8988T (cell line): ENCODE results near the gene KYAT1.

Experiments
- DNase-seq: peaks from one replicate; pipeline ENCODE4 v3.0.0; 2011

The KYAT1 gene

DNA sequence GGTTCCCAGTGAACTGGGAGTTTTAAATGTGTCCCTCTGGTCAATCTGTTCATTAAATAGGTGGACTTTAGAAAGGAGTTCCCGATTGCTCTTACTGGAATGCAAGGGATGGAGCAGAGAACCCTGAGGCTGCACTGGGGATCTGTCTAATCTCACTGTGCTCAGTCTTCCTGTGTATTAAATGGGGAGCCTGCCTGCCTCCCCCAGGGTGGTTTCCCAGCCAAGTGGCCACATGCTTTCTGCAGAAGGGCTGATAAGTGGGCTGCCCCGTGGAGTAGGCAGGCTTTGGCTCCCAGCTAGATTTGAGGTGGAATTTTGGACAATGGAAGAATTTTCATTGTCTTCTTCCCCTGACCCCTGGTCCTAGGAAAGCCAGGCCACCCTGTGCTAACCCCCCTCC lies 25.0 kb upstream of the KYAT1 start:
- no peak for DNase-seq

DNA sequence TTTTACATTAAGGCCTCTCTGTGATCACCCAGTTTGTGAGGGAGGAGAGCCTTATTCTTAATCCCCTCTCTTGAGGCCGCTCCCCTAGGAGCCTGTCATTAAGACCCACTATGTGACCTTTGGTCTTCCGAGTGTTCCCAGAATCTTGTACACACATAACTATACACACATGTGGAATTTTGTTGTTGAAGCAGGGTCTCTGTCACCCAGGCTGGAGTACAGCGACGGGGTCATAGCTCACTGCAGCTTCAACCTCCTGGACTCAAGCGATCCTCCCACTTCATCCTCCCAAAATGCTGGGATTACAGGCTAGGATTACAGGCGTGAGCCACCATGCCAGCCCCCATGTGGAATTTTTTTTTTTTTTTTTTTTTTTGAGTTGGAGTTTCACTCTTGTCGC lies 24.2 kb upstream of the KYAT1 start:
- no peak for DNase-seq

DNA sequence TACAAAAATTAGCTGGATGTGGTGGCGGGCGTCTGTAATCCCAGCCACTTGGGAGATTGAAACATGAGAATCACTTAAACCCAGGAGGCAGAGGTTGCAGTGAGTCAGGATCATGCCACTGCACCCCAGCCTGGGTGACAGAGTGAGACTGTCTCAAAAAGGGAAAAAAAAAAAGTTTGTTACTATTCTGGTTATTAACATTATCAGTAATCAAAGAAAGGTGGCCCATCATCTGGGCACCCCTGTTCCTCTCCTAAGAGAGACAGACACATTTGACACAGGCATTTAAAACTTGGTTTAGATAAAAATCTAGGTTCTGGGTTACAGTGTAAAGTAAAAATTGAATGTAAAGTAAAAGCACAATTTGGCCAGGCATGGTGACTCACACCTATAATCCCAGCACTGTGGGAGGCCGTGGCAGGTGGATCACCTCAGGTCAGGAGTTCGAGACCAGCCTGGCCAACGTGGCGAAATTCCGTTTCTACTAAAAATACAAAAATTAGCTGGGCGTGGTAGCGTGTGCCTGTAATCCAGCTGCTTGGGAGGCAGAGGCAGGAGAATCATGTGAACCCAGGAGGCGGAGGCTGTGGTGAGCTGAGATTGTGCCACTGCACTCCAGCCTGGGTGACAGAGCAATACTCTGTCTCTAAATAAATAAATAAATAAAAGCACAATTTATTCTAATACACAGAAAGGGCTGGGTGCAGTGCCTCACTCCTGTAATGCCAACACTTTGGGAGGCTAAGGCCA lies 22.3 kb upstream of the KYAT1 start:
- no peak for DNase-seq

DNA sequence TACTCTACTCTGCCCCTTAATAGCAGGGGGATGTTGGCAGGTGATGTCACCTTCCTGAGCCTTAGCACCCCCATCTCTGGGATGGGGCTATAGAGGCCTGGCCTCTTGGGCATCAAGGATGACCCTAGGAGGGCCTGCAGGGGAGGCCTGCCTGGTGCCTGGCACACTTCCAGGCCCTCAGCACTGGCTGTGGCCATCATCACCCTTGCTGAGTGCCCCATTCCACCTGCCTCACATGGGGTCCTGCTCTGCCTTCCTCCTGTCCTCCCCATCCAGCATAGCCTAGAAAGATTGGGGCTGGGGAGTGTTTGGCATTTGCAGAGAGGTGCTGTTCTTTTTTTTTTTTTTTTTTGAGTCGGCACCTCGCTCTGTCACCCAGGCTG lies 21.3 kb upstream of the KYAT1 start:
- no peak for DNase-seq

DNA sequence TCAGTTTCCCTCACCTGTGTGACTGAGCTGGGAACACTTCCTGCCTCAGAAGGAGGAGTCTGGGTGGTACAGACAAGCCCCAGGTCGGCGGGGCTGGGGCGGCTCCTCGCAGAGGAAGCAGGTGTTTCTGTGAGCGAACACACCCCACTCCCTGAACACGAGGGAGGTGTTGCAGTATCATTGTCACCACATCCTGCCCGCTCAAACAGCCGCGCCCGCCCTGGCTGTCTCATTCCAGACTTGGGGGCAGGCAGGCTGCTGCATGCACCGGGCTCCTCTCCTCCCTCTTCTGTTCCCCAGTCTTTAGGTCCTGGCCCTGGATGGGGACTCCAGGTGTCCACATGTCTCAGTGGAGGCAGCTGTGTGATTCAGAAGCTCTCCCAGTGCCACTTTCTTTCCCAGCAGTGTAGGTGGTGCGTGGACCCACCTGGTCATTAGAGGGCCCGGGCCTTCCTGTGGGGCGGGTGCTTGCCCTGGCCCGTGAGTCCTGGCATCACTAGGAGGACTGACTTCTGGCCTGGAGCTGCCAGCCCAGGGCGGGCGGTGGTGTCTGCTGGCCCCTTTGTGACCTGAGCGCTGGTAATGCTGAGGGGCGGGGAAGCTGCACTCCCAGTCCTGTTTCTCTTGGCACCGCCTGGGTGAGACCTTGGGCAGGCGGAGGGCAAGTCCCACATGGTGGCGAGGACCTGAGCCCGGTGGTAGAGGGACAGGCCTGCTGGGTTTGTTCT lies 20.8 kb upstream of the KYAT1 start:
- DNase-seq = no peak

DNA sequence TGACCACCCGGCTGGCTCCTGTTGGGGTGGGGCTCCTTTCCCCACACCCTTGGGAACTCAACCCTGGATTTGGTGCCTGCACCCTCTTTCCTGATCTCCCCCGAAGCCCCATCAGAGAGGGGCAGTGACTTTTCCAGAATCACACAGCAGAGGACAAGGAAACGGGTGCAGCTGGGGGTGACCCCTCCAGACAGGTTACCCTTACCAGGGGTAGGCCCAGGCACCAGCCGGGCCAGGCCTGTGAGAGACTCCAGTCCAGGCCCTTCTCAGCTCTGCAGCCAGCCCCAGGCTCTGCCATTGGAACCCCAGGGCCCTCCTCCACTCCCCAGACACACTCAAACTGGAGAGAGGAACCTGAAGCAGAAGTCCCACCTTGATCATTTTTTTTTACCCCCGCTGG lies 20.1 kb upstream of the KYAT1 start:
- no peak for DNase-seq

DNA sequence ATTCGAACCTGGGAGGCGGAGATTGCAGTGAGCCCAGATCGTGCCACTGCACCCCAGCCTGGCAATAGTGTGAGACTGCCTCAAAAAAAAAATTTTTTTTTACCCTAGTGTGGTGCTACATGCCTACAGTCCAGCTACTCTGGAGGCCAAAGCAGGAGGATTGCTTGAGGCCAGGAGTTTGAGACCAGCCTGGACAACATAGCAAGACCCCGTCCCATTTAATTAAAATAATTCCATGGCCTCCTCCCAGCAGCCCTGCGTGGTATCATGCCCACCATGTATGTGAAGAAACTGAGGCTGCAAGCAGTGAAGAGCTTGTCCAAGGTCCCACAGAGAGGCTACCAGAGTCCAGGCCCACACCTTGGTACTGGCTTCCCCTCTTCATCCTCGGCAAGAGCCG lies 19.6 kb upstream of the KYAT1 start:
- no peak for DNase-seq

DNA sequence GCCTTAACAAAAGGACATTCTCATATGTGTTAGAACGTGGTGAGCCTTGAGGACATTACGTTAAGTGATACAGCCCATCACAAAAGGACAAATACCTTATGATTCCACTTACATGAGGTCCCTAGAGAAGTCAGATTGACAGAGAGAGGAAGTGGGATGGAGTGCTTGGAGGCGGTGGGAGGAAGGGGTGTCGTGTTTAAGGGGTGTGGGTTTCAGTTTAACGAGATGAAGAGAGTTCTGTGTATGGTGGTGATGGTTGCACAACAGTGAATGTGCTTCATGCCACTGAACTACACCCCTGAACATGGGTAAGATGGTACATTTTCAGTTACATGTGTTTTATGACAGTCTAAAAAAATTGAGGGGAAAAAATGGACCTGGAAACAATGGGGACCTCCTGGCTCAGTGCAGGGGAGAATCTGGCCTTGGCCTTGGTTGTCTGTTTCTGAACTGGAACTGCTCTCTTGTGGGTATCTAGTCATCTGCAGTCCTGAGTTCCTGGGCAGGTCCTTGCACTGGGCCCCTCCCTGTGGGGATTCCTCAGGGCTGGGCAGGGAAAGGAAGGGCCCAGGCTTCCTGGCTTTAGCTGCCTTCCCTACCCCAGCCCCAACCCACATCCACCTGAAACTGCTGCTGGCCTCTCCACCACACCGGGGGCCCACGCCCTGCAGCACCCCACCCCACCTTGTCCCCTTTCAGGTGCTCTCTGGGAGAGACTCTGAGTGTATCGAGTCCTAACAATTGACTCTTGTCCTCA lies 18.0 kb upstream of the KYAT1 start:
- no peak for DNase-seq

DNA sequence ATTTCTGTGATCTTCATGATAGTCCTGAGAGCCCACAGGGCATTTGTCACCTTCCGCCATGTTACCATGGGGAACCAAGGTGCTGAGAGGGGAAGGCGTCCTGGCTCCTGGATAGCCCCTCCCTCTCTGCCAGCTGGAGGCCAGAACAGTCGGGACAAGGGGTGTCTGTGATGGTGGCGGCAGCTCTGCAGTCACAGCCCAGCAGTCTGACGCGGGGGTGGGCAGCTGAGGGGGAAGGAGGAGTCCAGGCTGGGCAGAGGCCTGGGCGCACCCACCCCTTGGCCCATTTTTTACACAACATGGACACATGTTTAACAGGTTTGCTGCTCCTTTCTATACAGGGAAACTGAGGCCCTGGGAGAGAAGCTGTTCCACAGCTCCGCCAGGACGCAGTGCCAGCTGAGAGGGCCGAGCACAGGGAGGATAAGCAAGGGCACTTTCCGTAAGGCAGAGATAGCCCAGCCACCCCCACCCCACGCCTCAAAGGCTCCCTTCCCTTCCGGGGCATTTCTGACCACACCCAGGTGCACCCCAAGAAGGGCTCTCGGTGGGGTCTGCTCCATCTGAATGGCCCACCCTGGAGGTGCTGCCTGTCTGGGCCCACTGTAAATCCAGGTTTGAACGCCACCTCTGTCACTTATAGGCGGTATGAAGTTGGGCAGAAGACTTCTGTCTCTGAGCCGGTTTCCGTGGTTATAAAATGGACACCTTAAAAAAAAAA lies 17.3 kb upstream of the KYAT1 start:
- DNase-seq = no peak

DNA sequence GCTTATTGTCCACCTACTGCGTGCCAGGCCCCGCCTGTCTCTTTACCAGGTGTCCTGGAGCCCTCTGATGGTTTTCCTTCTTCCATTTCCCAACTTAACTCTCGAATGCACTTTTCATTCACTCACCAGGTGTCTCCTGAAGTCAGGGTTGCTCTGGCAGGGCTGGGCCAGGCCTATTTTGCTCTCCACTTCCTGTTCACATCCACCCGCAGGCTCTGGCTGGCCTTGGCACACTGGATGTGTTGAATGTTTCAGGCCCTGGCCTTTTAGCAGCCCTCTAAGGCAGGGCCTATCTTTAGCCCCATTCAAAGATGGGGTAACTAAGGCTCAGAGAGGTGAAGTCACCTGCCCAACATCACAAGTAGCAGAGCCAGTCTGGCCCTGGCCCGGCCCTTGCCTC lies 16.6 kb upstream of the KYAT1 start:
- no peak for DNase-seq

DNA sequence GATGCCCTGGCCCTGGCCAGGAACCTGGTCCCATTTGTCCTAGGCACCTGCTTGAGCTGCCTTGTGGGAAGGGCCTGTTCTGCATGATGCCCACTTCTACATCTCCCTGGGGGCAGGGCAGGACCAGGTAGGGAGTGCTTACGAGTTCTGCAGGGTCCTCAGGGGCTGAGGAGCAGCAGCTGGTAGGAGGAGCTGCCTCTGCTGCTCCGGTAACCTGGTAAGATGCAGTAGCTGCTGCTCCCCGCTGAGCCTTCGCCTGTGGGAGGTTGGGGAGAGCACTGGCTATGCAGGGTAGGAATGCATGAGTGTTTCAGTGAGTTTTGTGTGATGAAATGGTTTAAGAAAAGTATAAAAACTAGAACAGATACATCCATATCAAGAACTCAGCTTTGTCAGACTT lies 13.8 kb upstream of the KYAT1 start:
- peak; percentile 1 for DNase-seq

DNA sequence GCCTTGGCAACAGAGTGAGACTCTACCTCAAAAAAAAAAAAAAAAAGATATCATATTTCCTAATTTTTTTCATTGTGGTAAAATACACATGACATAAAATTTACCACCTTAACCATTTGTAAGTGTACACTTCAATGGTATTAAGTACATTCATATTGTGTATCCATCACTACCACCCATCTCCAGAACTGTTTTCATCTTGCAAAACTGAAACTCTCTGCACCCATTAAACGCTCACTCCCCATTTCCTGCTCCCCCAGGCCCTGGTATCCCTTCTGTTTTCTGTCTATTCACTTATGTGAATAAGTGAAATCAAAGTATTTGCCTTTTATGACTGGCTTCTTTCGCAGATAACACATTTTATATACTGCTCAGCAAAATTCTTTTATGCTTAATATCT lies 13.0 kb upstream of the KYAT1 start:
- DNase-seq = no peak

DNA sequence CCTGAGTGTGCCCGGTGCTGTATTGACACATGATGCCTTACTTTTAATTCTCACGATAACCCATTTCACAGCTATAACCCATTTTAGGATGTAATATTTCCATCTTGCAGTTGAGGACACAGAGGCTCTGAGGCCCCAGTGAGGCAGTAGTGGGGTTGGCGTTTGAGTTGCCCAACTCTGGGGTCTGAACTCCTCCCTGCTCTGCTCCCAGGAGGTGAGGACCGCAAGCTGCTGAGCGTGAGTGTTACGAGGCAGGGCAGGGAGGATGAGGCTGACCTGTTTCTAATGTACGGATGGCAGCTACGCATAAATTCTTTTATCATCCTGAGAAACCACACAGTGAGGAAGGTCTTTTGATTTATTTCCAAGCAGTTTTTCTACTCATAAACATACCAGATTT lies 11.6 kb upstream of the KYAT1 start:
- DNase-seq = no peak

DNA sequence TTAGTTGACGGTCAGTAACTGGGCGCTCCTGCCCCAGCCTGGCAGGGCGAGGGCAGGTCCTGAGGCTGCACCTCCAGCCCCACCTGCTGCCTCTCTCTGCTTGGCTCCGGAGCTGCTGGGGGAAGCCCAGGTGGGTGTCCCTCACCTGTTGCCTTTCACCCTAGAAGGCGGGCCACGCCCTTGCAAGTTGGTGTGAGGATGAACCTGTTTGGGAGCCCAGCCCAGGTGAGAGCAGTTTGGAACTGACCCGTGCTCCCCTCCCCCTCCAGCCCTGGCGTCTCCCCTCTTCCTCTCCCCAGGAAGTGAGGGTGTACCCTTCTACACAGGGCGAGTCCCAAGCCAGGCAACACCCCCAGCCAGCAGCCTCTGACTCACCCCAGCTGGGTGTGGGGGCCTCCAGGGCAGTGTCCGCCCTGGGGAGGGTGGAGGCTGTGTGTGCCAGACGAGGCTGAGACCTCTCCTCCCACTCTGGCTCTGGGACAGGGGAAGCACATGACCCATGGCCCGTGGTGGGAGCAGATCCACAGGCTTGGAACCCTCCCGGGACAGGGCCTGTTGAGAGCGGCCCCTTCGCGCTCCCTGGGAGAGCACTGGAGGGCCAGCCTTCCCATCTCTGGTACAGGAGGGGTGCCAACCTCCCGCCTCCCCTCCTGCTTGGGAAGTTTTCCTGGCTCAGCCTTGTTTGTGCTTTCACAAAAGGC lies 10.6 kb upstream of the KYAT1 start:
- DNase-seq = peak; percentile 50

DNA sequence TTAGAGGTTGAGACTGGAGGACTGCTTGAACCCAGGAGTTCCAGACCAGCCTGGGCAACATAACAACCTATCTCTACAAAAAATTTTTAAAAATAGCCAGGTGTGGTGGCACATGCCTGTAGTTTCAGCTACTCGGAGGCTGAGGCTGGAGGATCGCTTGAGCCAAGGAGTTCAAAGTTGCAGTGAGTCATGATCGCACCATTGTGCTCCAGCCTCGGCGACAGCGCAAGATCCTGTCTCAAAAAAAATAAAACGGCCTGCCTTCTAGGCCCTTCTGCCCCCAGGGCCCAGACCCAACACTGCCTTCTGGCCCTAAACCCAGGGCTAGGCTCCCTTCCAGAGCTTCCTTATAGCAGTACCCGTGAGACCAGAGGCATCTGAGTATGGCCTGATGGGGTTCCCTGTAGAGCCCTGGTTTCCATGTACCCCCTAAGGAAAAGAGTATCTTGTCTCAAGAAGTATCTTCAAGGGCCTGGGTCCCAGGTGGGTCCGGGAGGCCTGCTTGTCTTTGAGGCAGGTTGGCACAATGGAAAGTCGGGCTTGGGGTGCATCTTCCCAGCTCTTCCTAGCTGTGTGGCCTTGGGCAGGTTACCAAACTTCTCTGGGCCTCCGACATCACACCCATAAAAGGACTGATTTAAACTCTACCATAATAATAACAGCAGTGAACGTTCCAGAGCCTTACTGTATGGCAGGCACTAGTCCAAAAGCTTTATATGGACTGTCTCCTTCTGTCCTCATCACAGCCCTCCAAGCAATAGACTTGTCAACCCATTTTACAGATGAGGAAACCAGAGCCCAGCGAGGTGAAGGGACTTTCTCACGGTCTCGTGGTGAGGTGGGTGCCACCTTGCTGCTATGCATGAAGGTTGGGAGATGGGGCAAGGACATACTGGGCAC lies 9.8 kb upstream of the KYAT1 start:
- DNase-seq = no peak

DNA sequence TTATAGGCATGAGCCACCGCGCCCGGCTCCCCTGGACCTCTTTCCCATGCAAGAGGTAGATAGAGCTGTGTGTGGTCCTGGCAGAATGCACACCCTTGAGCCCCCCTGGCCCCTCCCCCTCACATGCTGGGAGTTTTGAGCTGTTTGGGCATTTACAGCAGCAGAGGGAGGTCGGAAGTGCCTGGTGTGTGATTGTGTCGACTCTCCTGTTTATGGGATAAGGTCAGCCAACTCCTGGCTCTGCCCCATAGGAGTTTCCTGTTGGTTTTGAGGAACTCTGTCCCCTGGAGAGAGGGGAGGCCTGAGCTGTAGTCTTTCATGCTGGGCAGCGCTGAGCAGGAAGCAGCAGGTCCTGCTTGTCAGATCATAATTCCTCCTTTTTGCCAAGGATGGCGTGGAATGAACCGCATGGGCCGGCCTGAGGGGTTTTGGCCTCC lies 6.2 kb upstream of the KYAT1 start:
- peak; percentile 9 for DNase-seq

DNA sequence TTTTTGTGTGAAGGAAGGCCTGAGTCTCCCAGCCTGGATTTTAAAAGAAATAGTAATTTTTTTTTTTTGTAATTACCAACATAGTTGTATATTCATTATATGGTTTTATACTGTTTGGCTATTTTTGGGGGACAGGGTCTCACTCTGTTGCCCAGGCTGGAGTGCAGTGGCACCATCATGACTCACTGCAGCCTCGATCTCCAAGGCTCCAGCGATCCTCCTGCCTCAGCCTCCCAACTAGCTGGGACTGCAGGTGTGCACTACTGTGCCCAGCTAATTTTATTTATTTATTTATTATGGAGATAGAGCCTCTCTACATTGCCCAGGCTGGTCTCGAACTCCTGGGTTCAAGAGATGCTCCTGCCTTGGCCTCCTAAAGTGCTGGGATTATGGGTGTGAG lies 5.3 kb upstream of the KYAT1 start:
- no peak for DNase-seq

DNA sequence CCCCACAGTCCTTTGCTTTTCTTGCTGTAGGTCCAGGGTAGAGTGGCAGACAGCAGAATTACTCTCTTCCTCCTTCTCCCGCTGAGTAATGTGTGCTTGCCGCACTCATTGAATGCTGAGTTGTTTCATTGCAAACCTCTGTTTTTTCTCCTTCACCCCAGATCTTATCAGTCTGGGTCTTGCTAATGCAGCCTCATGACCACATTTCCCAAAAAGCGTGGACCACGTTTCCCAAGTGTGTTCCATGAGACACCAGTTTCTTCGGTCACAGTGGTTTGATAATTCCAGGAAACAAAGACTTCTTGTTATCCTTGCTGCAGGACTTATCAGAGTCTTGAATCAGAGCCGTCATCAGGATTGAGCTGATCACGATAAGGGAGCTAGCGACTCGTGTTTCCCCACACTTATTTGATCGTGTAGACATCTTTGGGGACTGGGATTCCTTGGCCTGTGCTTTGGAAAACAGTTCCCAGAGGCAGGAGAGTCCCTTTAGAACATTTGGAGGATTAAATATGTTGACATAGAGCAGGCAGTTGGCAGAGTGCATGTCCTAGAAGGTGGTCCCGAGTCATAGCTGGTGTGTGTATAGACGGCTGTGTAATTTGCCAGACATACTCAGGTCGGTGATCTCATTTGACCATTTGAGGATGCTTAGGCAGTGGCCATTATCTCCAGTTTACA lies 4.6 kb upstream of the KYAT1 start:
- no peak for DNase-seq

DNA sequence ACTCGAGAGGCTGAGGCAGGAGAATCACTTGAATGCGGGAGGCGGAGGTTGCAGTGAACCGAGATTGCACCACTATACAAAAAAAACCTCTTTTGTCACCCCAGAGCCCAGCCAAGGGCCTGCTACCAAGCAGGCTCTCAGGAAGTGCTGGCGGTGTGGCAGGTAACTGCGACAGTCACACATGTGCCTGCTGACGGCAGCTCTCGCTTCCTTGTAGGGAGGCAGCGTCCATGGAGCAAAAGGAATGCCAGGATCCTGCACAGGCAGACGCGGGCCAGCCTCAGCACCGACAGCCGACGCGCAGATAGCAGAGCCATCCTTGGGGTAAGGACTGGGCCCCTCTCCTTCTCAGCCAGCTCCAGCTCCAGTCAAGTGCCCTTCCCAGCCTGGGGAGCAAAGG lies 4.0 kb upstream of the KYAT1 start:
- DNase-seq = no peak

DNA sequence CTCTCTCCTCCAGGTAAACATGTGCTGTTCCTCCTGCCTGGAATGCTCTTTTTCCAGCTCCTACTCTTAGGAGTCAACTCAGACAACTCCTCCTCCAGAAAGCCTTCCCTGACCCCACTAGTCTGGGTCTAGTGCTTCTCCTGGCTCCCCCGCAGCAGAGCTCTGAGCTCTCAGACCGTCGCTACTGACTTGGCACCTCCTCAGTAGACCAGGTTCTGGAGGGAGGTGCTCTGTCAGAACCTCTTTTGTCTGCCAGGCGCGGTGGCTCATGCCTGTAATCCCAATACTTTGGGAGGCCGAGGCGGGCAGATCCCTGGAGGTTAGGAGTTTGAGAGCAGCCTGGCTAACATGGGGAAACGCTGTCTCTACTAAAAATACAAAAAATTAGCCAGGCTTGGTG lies 3.6 kb upstream of the KYAT1 start:
- DNase-seq = no peak

DNA sequence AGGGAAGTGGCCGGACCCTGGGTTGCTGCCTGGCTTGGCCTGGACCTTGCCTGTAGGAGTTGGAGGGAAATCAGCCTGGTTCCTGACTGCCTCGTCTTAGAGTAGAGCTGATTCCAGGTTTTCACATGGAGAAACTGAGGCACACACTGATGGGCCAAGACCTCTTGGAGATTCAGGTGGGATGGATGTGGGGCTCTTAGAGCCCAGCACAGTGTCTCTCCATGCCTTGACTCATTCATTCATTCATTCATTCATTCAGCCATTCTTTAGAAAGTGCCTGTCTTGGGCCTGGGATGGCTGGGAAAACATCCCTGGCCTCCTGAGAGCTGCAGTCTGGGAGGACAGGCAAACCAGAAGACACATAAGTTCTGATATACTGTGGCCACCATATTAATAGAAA lies 2.4 kb upstream of the KYAT1 start:
- no peak for DNase-seq
